NCI-H1436 (cell line): ENCODE data around the gene TUBA3E.
"Not testable (repeated sequence)": the region's sequence is repeated elsewhere in the genome, so short reads cannot be mapped to it uniquely, and the experiment has no call there.

Experiments used
- DNase-seq: peaks from one replicate; lab custom pipeline; 2025; lab: John Stamatoyannopoulos, UW

The TUBA3E gene

DNA sequence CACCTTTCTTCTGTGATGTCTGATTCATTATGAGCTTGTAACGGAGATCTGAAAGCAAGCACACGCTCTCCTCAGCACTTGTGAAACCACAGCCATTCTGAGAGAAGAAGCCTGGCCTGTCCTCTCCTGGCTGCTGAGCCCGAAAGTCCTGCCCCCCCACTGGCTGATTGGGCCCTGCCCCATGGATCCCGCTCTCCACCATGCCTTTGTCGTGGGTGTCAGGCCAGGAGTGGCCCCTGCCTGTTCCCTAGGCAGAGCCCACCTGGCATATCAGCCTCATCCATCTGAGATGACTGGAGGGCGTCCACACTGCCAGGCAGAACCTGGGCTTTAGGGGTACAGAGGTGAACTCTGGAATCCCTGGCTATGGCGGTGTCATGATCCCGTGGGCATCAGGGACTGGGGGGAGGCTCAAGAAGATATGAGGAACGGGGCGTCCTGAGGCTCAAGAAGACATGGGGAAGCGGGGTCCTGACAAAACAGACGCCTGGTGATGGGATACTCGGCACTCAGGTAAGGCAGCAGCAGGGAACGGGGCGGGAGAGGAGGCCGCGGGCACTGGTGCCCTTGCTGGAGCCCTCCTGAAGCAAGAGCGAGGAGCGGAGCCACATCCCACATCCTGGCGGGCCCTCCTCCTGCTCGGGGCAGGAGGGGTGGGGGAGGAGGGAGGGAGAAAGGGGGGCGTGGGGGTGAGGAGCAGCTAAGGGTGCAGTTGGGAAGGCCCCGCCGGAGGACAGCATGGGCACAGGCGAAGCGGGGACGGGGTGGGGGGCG, 54.8 kb downstream of the TUBA3E start:
- DNase-seq = not testable (repeated sequence)

- DNase-seq = not testable (repeated sequence)
Measured at GRCh38 chr2:130142396-130143265, 55.6 kb downstream of the TUBA3E start.
